Rectal smooth muscle tissue (tissue), 1 donor: ENCODE data around the gene TMEM92.

Experiments used
- H3K27ac ChIP-seq: one replicate; pipeline ENCODE4 v1.7.0; 2013; ENCODE audit warnings: low read depth, low read length, inconsistent platforms
- H3K27me3 ChIP-seq: one replicate; pipeline ENCODE4 v1.7.0; 2013; ENCODE audit warnings: low read length; ENCODE audit not compliant: control insufficient read depth, insufficient read depth
- H3K36me3 ChIP-seq: one replicate; pipeline ENCODE4 v1.7.0; 2013; ENCODE audit warnings: low read length; ENCODE audit not compliant: control insufficient read depth, insufficient read depth
- H3K4me1 ChIP-seq: one replicate; pipeline ENCODE4 v1.7.0; 2013; ENCODE audit warnings: low read length; ENCODE audit not compliant: control insufficient read depth, insufficient read depth
- H3K4me3 ChIP-seq: one replicate; pipeline ENCODE4 v1.7.0; 2013; ENCODE audit warnings: low read length
- H3K9ac ChIP-seq: one replicate; pipeline ENCODE4 v1.7.0; 2013; ENCODE audit warnings: low read length

Gene TMEM92

GRCh38 chr17:50274142-50274896 is at the start of gene TMEM92:
TSS of gene TMEM92 (plus strand) at chr17:50274466. CDS start at chr17:50274502, 36 bp downstream.
- Histone ChIP-seq H3K4me3 (peak within 1 kb of the TSS; percentile 67), H3K9ac (no peak within 1 kb of the TSS)

DNA sequence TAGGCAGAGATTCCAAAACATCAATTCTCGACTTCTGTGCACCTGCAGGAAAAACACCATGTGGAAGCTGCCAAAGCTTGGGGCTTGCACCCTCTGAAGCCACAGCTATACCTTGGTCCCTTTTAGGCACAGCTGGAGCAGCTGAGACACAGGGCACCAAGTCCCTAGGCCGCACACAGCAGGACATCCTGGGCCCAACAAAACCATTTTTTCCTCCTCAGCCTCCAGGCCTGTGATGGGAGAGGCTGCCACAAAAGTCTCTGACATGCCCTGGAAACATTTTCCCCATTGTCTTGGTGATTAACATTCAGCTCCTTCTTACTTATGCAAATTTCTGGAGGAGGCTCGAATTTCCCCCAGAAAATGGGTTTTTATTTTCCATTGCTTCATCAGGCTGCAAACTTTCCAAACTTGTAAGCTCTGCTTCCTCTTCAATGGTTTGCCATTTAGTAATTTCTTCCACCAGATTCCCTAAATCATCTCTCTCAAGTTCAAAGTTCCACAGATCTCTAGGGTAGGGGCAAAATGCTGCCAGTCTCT is 48.5 kb upstream of the TMEM92 start:
- no peak overlapping the region for H3K4me3 ChIP-seq
- no peaks in the 10 kb centered on the region for H3K27me3 ChIP-seq
- H3K27ac ChIP-seq = no peak overlapping the region
- H3K9ac ChIP-seq = no peak overlapping the region
- no peaks in the 10 kb centered on the region for H3K36me3 ChIP-seq
- peaks cover 7% of the 10 kb centered on the region for H3K4me1 ChIP-seq

More at GRCh38 chr17:50274142-50274896, at the start of gene TMEM92:
- Histone ChIP-seq H3K36me3 (no peaks in the 10 kb centered on the region), H3K27ac (peak within 1 kb of the TSS; percentile 87), H3K4me1 (peaks cover 15% of the 10 kb centered on the region), H3K27me3 (no peaks in the 10 kb centered on the region)

DNA sequence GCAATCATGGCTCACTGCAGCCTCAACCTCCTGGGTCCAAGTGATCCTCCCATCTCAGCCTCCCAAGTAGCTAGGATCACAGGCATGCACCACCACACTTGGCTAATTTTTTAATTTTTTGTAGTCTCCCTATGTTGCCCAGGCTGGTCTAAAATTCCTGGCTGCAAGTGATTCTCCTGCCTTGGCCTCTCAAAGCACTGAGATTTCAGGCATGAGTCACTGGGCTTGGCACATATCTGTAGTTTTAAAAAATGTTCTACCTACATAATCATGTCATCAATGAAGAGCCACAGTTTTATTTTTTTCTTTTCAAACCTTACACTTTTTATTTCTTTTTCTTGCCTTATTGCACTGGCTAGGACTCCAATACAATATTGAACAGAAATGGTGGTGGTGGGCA is 39.7 kb upstream of the TMEM92 start:
- H3K9ac ChIP-seq = no peak overlapping the region
- no peaks in the 10 kb centered on the region for H3K36me3 ChIP-seq
- H3K4me1 ChIP-seq = no peaks in the 10 kb centered on the region
- H3K27ac ChIP-seq = no peak overlapping the region
- H3K27me3 ChIP-seq = no peaks in the 10 kb centered on the region
- no peak overlapping the region for H3K4me3 ChIP-seq

- H3K27ac ChIP-seq = no peak overlapping the region
- no peak overlapping the region for H3K9ac ChIP-seq
- peaks cover 3% of the 10 kb centered on the region for H3K4me1 ChIP-seq
- H3K36me3 ChIP-seq = no peaks in the 10 kb centered on the region
- no peaks in the 10 kb centered on the region for H3K27me3 ChIP-seq
- no peak overlapping the region for H3K4me3 ChIP-seq
Measured at GRCh38 chr17:50237901-50238300, 36.4 kb upstream of the TMEM92 start.

GRCh38 chr17:50238601-50239280 is 35.5 kb upstream of the TMEM92 start:
- Histone ChIP-seq H3K27ac (no peak overlapping the region), H3K27me3 (no peaks in the 10 kb centered on the region), H3K36me3 (no peaks in the 10 kb centered on the region), H3K9ac (no peak overlapping the region), H3K4me3 (no peak overlapping the region), H3K4me1 (peaks cover 3% of the 10 kb centered on the region)

GRCh38 chr17:50239937-50240336 is 34.3 kb upstream of the TMEM92 start:
- no peak overlapping the region for H3K27ac ChIP-seq
- H3K9ac ChIP-seq = no peak overlapping the region
- H3K36me3 ChIP-seq = no peaks in the 10 kb centered on the region
- H3K27me3 ChIP-seq = no peaks in the 10 kb centered on the region
- H3K4me1 ChIP-seq = peaks cover 3% of the 10 kb centered on the region
- H3K4me3 ChIP-seq = no peak overlapping the region

DNA sequence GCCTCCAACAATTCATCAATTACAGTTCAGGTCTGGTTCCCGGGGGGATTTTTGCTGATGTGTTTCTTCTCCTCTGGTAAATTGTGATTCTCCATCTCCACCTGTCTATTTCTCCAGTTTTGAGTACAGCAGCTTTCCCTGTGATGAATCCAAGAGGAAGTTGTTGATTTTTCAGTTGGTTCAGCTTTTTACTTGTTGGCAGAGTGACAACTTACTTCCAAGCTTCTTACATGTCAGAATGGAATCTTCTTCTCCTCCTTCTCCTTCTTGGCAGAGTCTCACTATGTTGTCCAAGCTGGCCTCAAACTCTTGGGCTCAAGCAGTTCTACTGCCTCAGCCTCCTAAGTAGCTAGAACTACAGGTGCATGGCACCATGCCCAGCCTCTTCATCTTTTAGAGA is 33.4 kb upstream of the TMEM92 start:
- Histone ChIP-seq H3K4me1 (peaks cover 3% of the 10 kb centered on the region), H3K4me3 (no peak overlapping the region), H3K9ac (no peak overlapping the region)

GRCh38 chr17:50241431-50241830 is 32.8 kb upstream of the TMEM92 start:
- Histone ChIP-seq H3K36me3 (no peaks in the 10 kb centered on the region), H3K27ac (no peak overlapping the region), H3K4me3 (no peak overlapping the region), H3K4me1 (peaks cover 3% of the 10 kb centered on the region), H3K27me3 (no peaks in the 10 kb centered on the region), H3K9ac (no peak overlapping the region)

More for the DNA sequence above, 33.4 kb upstream of the TMEM92 start:
- H3K27ac ChIP-seq = no peak overlapping the region
- H3K27me3 ChIP-seq = no peaks in the 10 kb centered on the region
- no peaks in the 10 kb centered on the region for H3K36me3 ChIP-seq

GRCh38 chr17:50244771-50245170 is 29.5 kb upstream of the TMEM92 start:
- Histone ChIP-seq H3K9ac (no peak overlapping the region), H3K4me1 (peaks cover 3% of the 10 kb centered on the region), H3K27ac (no peak overlapping the region), H3K27me3 (no peaks in the 10 kb centered on the region), H3K36me3 (no peaks in the 10 kb centered on the region), H3K4me3 (no peak overlapping the region)

- Histone ChIP-seq H3K4me1 (no peaks in the 10 kb centered on the region), H3K4me3 (no peak overlapping the region), H3K27ac (no peak overlapping the region), H3K27me3 (no peaks in the 10 kb centered on the region), H3K36me3 (no peaks in the 10 kb centered on the region), H3K9ac (no peak overlapping the region)
Measured at GRCh38 chr17:50248255-50248654, 26.0 kb upstream of the TMEM92 start.

DNA sequence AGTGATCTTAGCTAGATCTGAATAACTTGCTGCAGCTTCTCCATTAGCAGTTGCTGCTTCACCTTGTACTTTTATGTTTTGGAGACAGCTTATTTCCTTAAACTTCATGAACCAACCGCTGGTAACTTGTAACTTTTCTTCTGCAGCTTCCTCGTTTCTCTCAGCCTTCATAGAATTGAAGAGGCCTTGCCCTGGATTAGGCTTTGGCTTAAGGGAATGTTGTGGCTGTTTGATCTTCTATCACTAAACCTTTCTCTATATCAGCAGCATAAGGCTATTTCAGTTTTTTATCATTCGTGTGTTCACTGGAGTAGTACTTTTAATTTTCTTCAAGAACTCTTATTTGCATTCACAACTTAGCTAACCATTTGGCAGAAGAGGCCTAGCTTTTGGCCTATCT is 21.5 kb upstream of the TMEM92 start:
- Histone ChIP-seq H3K9ac (no peak overlapping the region), H3K4me3 (no peak overlapping the region), H3K27ac (no peak overlapping the region), H3K36me3 (no peaks in the 10 kb centered on the region), H3K4me1 (peaks cover 5% of the 10 kb centered on the region), H3K27me3 (peaks cover 4% of the 10 kb centered on the region)

GRCh38 chr17:50255766-50256635 is 18.3 kb upstream of the TMEM92 start:
- H3K4me1 ChIP-seq = peaks cover 24% of the 10 kb centered on the region
- peaks cover 4% of the 10 kb centered on the region for H3K27me3 ChIP-seq
- no peaks in the 10 kb centered on the region for H3K36me3 ChIP-seq
- H3K4me3 ChIP-seq = no peak overlapping the region
- no peak overlapping the region for H3K9ac ChIP-seq
- no peak overlapping the region for H3K27ac ChIP-seq
